ENCODE measurements around the gene HACD2. TPM values are rescaled to one million over a fixed set of nuclear protein-coding genes. Genes with fewer than 3 reads are reported as not detected.

HACD2 gene
- total RNA-seq, 1 experiment from 2014 or later: 43.0 TPM

DNA sequence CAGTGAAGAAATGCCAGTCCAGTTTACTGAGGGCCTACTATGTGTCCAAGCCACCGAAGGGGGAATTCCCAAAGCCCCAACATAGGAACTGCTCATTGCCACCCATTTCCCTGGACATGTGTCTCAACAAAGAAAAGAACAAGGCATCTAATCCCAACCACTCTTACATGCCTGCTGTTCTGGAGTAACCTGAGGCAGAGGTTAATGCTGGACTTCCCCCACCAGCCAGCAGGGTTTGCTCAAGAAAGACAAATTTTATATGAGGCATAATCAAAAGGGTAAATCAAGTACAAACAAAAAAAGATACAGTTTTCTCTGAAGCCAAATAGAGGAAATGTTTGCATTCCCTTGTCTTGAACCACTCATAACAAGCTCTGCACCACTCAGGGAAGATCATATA is 140.1 kb downstream of the HACD2 start:
- TF ChIP-seq, protein P1, sequence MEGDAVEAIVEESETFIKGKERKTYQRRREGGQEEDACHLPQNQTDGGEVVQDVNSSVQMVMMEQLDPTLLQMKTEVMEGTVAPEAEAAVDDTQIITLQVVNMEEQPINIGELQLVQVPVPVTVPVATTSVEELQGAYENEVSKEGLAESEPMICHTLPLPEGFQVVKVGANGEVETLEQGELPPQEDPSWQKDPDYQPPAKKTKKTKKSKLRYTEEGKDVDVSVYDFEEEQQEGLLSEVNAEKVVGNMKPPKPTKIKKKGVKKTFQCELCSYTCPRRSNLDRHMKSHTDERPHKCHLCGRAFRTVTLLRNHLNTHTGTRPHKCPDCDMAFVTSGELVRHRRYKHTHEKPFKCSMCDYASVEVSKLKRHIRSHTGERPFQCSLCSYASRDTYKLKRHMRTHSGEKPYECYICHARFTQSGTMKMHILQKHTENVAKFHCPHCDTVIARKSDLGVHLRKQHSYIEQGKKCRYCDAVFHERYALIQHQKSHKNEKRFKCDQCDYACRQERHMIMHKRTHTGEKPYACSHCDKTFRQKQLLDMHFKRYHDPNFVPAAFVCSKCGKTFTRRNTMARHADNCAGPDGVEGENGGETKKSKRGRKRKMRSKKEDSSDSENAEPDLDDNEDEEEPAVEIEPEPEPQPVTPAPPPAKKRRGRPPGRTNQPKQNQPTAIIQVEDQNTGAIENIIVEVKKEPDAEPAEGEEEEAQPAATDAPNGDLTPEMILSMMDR (IDR thresholded peaks at IDR 0.05 in 2 of 3, conservative IDR thresholded peaks at IDR 0.05 in 1 of 3; ENCODE audit: borderline replicate concordance in 1 of 3, insufficient read depth in 1 of 3, low read depth in 2 of 3, low read length in 2 of 3): 0 out of 6 replicates have a peak, but pooled peaks of 1 of the 3 experiments have one; percentile 11
- no peak for TF ChIP-seq SIN3A (IDR thresholded peaks at IDR 0.05; ENCODE audit: low read depth)
- H3K9me2 ChIP-seq (ENCODE audit: insufficient read depth): no peaks in the 10 kb centered on the region
- H3K4me3 ChIP-seq (replicated peaks in 1 of 2; ENCODE audit: low read depth in 1 of 2, low read length in 2 of 2): no peak overlapping the region
- no peaks in the 10 kb centered on the region for H3K36me3 ChIP-seq (ENCODE audit: control insufficient read depth in 1 of 2, insufficient read depth in 2 of 2, low read length in 2 of 2)
- no peak overlapping the region for H3K27ac ChIP-seq (ENCODE audit: low read depth, low read length)
- H3K4me2 ChIP-seq (ENCODE audit: low read length): no peak overlapping the region
- H4K20me1 ChIP-seq (ENCODE audit: insufficient read depth): no peaks in the 10 kb centered on the region
- ChIA-PET CTCF (no interaction called here), POLR2A (no interaction called here), RAD21 (ENCODE audit: low non-redundant PET in 1 of 2, low total read pairs in 2 of 2, uncharacterized antibody in 2 of 2, unreplicated experiment in 2 of 2) (no interaction called here)
- ATAC-seq (no peak), DNase-seq (ENCODE audit: low read depth, low spot score) (no peak)
- H3K79me2 ChIP-seq (ENCODE audit: insufficient read depth, low read length): no peaks in the 10 kb centered on the region
- BruUV-seq (replicated peaks): no TSS peak
- no peak overlapping the region for H3K9ac ChIP-seq (ENCODE audit: low read length)
- peaks cover 6% of the 10 kb centered on the region for H3K27me3 ChIP-seq (ENCODE audit: insufficient read depth, low read length)
- no peak overlapping the region for H2AFZ ChIP-seq (ENCODE audit: low read depth, low read length, poor library complexity, severe bottlenecking)
- no peaks in the 10 kb centered on the region for H3K9me3 ChIP-seq (ENCODE audit: control insufficient read depth in 1 of 2, insufficient read depth in 1 of 2, low read depth in 1 of 2, low read length in 2 of 2)
- H3K4me1 ChIP-seq (ENCODE audit: control insufficient read depth in 1 of 2, insufficient read depth in 2 of 2, low read length in 2 of 2): peaks cover 0 to 6% of the 10 kb centered on the region in 2 experiments; a peak in 2 of 4 replicates
- intact Hi-C loops (cut with micrococcal nuclease): no loop called here

DNA sequence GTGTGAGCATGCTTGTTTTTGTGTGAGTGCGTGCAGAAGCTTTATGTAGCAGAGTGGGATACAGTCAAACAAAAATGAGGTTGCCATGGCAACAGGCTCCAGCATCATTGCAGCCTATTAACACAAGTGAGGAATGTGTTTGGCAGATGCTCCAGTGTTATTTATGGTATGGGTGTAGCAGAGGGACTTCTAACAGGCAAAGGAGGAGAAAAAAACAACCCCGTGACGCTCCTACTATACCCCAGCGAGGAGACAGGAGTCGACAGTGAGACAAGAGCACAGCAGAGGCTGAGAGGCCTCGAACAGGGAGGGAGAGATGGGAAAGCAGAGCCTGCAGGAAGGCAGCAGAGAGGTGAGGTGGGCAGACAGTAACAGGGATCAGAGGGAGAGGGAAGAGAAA is 140.8 kb downstream of the HACD2 start:
- ChIA-PET POLR2A (no interaction called here), RAD21 (ENCODE audit: low non-redundant PET in 1 of 2, low total read pairs in 2 of 2, uncharacterized antibody in 2 of 2, unreplicated experiment in 2 of 2) (no interaction called here), CTCF (no interaction called here)
- ATAC-seq: no peak
- intact Hi-C loops (cut with micrococcal nuclease): no loop called here
- Histone ChIP-seq H3K9me3 (ENCODE audit: control insufficient read depth in 1 of 2, insufficient read depth in 1 of 2, low read depth in 1 of 2, low read length in 2 of 2) (no peaks in the 10 kb centered on the region), H4K20me1 (ENCODE audit: insufficient read depth) (no peaks in the 10 kb centered on the region), H3K27ac (ENCODE audit: low read depth, low read length) (no peak overlapping the region), H3K9ac (ENCODE audit: low read length) (no peak overlapping the region), H3K9me2 (ENCODE audit: insufficient read depth) (no peaks in the 10 kb centered on the region), H3K4me1 (ENCODE audit: control insufficient read depth in 1 of 2, insufficient read depth in 2 of 2, low read length in 2 of 2) (peaks cover 0 to 6% of the 10 kb centered on the region in 2 experiments; a peak in 2 of 4 replicates), H3K4me2 (ENCODE audit: low read length) (no peak overlapping the region), H2AFZ (ENCODE audit: low read depth, low read length, poor library complexity, severe bottlenecking) (no peak overlapping the region), H3K27me3 (ENCODE audit: insufficient read depth, low read length) (peaks cover 6% of the 10 kb centered on the region), H3K36me3 (ENCODE audit: control insufficient read depth in 1 of 2, insufficient read depth in 2 of 2, low read length in 2 of 2) (no peaks in the 10 kb centered on the region), H3K4me3 (replicated peaks in 1 of 2; ENCODE audit: low read depth in 1 of 2, low read length in 2 of 2) (no peak overlapping the region), H3K79me2 (ENCODE audit: insufficient read depth, low read length) (no peaks in the 10 kb centered on the region)
- DNase-seq (ENCODE audit: low read depth, low spot score): no peak
- no TSS peak for BruUV-seq (replicated peaks)
- TF ChIP-seq, protein P2, sequence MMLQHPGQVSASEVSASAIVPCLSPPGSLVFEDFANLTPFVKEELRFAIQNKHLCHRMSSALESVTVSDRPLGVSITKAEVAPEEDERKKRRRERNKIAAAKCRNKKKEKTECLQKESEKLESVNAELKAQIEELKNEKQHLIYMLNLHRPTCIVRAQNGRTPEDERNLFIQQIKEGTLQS (IDR thresholded peaks at IDR 0.05): no peak
- no peak for TF ChIP-seq ZFX (IDR thresholded peaks at IDR 0.05)
- TF ChIP-seq EZH2phosphoT487 (IDR thresholded peaks at IDR 0.05; ENCODE audit: borderline replicate concordance): no peak
- TF ChIP-seq EZH2 (IDR thresholded peaks at IDR 0.05): no peak
- TF ChIP-seq, protein P3, sequence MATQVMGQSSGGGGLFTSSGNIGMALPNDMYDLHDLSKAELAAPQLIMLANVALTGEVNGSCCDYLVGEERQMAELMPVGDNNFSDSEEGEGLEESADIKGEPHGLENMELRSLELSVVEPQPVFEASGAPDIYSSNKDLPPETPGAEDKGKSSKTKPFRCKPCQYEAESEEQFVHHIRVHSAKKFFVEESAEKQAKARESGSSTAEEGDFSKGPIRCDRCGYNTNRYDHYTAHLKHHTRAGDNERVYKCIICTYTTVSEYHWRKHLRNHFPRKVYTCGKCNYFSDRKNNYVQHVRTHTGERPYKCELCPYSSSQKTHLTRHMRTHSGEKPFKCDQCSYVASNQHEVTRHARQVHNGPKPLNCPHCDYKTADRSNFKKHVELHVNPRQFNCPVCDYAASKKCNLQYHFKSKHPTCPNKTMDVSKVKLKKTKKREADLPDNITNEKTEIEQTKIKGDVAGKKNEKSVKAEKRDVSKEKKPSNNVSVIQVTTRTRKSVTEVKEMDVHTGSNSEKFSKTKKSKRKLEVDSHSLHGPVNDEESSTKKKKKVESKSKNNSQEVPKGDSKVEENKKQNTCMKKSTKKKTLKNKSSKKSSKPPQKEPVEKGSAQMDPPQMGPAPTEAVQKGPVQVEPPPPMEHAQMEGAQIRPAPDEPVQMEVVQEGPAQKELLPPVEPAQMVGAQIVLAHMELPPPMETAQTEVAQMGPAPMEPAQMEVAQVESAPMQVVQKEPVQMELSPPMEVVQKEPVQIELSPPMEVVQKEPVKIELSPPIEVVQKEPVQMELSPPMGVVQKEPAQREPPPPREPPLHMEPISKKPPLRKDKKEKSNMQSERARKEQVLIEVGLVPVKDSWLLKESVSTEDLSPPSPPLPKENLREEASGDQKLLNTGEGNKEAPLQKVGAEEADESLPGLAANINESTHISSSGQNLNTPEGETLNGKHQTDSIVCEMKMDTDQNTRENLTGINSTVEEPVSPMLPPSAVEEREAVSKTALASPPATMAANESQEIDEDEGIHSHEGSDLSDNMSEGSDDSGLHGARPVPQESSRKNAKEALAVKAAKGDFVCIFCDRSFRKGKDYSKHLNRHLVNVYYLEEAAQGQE (IDR thresholded peaks at IDR 0.05; ENCODE audit: low read depth): no peak
- no peak for TF ChIP-seq CBX3 (IDR thresholded peaks at IDR 0.05; ENCODE audit: low read depth)
- TF ChIP-seq JUND (IDR thresholded peaks at IDR 0.05): no peak
- TF ChIP-seq EGR1 (IDR thresholded peaks at IDR 0.05; ENCODE audit: low read depth): no peak
- TF ChIP-seq, protein P1 (IDR thresholded peaks at IDR 0.05 in 2 of 3, conservative IDR thresholded peaks at IDR 0.05 in 1 of 3; ENCODE audit: borderline replicate concordance in 1 of 3, insufficient read depth in 1 of 3, low read depth in 2 of 3, low read length in 2 of 3): no peak
- no peak for TF ChIP-seq POLR2A (IDR thresholded peaks at IDR 0.05; ENCODE audit: borderline replicate concordance, extremely low read depth, insufficient read depth, insufficient read length)

Data from HCT116 (cell line).